ENCODE results near the gene LRRC34.
A peak's percentile ranks its signal among the peaks of the same experiment; 100 is the strongest.

The LRRC34 gene

GRCh38 chr3:169812332-169813235 is at the start of gene LRRC34, which contains the start of gene LRRIQ4:
TSS of gene LRRC34 (minus strand) at chr3:169812904. CDS start at chr3:169812548, 356 bp downstream.
TSS of gene LRRIQ4 (plus strand) at chr3:169812870. CDS start at chr3:169821922, 9,052 bp downstream.
- ATAC-seq: peak; percentile 94
- peak; percentile 72; the same call in 1 of the 2 replicates for TF ChIP-seq GLIS3 (CRISPR knock-in tag; IDR thresholded peaks at IDR 0.05)
- peak; percentile 72; the same call in 1 of the 2 replicates for TF ChIP-seq ZNF70 (CRISPR knock-in tag; IDR thresholded peaks at IDR 0.05)
- TF ChIP-seq TOX (CRISPR knock-in tag; IDR thresholded peaks at IDR 0.05; ENCODE audit: borderline replicate concordance): no peak

GRCh38 chr3:169861871-169862270 is 49.2 kb upstream of the LRRC34 start:
- TF ChIP-seq SNAI2 (CRISPR knock-in tag; IDR thresholded peaks at IDR 0.05): no peak
- TF ChIP-seq POU6F1 (CRISPR knock-in tag; IDR thresholded peaks at IDR 0.05; ENCODE audit: borderline replicate concordance, low read depth): no peak
- no peak for TF ChIP-seq BACH2 (CRISPR knock-in tag; IDR thresholded peaks at IDR 0.05; ENCODE audit: borderline replicate concordance)
- TF ChIP-seq PPARA (CRISPR knock-in tag; IDR thresholded peaks at IDR 0.05; ENCODE audit: borderline replicate concordance): no peak
- TF ChIP-seq RARB (CRISPR knock-in tag; IDR thresholded peaks at IDR 0.05): no peak
- TF ChIP-seq TCF4 (CRISPR knock-in tag; IDR thresholded peaks at IDR 0.05; ENCODE audit: borderline replicate concordance): no peak
- TF ChIP-seq ZNF70 (CRISPR knock-in tag; IDR thresholded peaks at IDR 0.05): no peak
- no peak for TF ChIP-seq ARNTL (CRISPR knock-in tag; IDR thresholded peaks at IDR 0.05; ENCODE audit: borderline replicate concordance, low read depth)
- no peak for TF ChIP-seq TOX (CRISPR knock-in tag; IDR thresholded peaks at IDR 0.05; ENCODE audit: borderline replicate concordance)
- no peak for TF ChIP-seq OSR1 (CRISPR knock-in tag; IDR thresholded peaks at IDR 0.05)
- TF ChIP-seq ZFP30 (CRISPR knock-in tag; IDR thresholded peaks at IDR 0.05): no peak
- no peak for TF ChIP-seq ZNF565 (CRISPR knock-in tag; conservative IDR thresholded peaks at IDR 0.05; ENCODE audit: low read depth)
- no peak for ATAC-seq

- TF ChIP-seq ZFP30 (CRISPR knock-in tag; IDR thresholded peaks at IDR 0.05) (no peak), ESRRG (CRISPR knock-in tag; IDR thresholded peaks at IDR 0.05) (no peak), RARB (CRISPR knock-in tag; IDR thresholded peaks at IDR 0.05) (no peak), POU6F1 (CRISPR knock-in tag; IDR thresholded peaks at IDR 0.05; ENCODE audit: borderline replicate concordance, low read depth) (no peak), ZNF565 (CRISPR knock-in tag; conservative IDR thresholded peaks at IDR 0.05; ENCODE audit: low read depth) (no peak), BACH2 (CRISPR knock-in tag; IDR thresholded peaks at IDR 0.05; ENCODE audit: borderline replicate concordance) (no peak), GLIS3 (CRISPR knock-in tag; IDR thresholded peaks at IDR 0.05) (no peak), CSRNP3 (CRISPR knock-in tag; IDR thresholded peaks at IDR 0.05) (no peak), CSDC2 (CRISPR knock-in tag; IDR thresholded peaks at IDR 0.05) (no peak), ISL1 (CRISPR knock-in tag; IDR thresholded peaks at IDR 0.05) (no peak), TSHZ2 (CRISPR knock-in tag; IDR thresholded peaks at IDR 0.05) (no peak), ZFP3 (CRISPR knock-in tag; IDR thresholded peaks at IDR 0.05) (no peak), PATZ1 (CRISPR knock-in tag; IDR thresholded peaks at IDR 0.05; ENCODE audit: borderline replicate concordance) (no peak)
- no peak for ATAC-seq
Observed at GRCh38 chr3:169857811-169858210, 45.1 kb upstream of the LRRC34 start.

Measured in SK-N-SH treated with all-trans-retinoic acid at 6 μM for 48 hours (cell line).